NK-92 (cell line): ENCODE data around the gene SMCO4.

Source experiments
- DNase-seq: peaks from one replicate; lab custom pipeline; 2025; ENCODE audit not compliant: unreplicated experiment; lab: John Stamatoyannopoulos, UW

SMCO4 gene

GRCh38 chr11:93507517-93507916, 35.7 kb downstream of the SMCO4 start:
- no peak for DNase-seq

- no peak for DNase-seq
Observed at GRCh38 chr11:93505703-93506102, 37.5 kb downstream of the SMCO4 start.

- DNase-seq: no peak
Observed at GRCh38 chr11:93504110-93505095, 38.8 kb downstream of the SMCO4 start.

- DNase-seq: no peak
Observed at GRCh38 chr11:93501856-93502255, 41.3 kb downstream of the SMCO4 start.

- no peak for DNase-seq
Observed at GRCh38 chr11:93500759-93501158, 42.4 kb downstream of the SMCO4 start.

- no peak for DNase-seq
Observed at GRCh38 chr11:93498641-93499040, 44.5 kb downstream of the SMCO4 start.

GRCh38 chr11:93498161-93498560, 45.0 kb downstream of the SMCO4 start:
- DNase-seq: no peak

- DNase-seq: no peak
Observed at GRCh38 chr11:93497596-93497995, 45.6 kb downstream of the SMCO4 start.

- DNase-seq: no peak
Observed at GRCh38 chr11:93494357-93494756, 48.8 kb downstream of the SMCO4 start.

GRCh38 chr11:93493252-93493897, 49.8 kb downstream of the SMCO4 start:
- no peak for DNase-seq

- DNase-seq: no peak
Observed at GRCh38 chr11:93492464-93493251, 50.5 kb downstream of the SMCO4 start.

GRCh38 chr11:93491973-93492372, 51.2 kb downstream of the SMCO4 start:
- DNase-seq: no peak

- no peak for DNase-seq
Observed at GRCh38 chr11:93490996-93491618, 52.1 kb downstream of the SMCO4 start.

- no peak for DNase-seq
Observed at GRCh38 chr11:93489841-93490240, 53.4 kb downstream of the SMCO4 start.

- DNase-seq: no peak
Observed at GRCh38 chr11:93487032-93487483, 56.1 kb downstream of the SMCO4 start.

GRCh38 chr11:93485983-93486382, 57.2 kb downstream of the SMCO4 start:
- no peak for DNase-seq

GRCh38 chr11:93484716-93485115, 58.5 kb downstream of the SMCO4 start:
- DNase-seq: no peak

GRCh38 chr11:93482556-93482955, 60.6 kb downstream of the SMCO4 start:
- DNase-seq: no peak

GRCh38 chr11:93481696-93482095, 61.5 kb downstream of the SMCO4 start:
- DNase-seq: no peak

GRCh38 chr11:93481279-93481678, 61.9 kb downstream of the SMCO4 start:
- DNase-seq: no peak

GRCh38 chr11:93480756-93481155, 62.4 kb downstream of the SMCO4 start:
- no peak for DNase-seq
